ENCODE data around the gene ZBTB25.

The ZBTB25 gene

DNA sequence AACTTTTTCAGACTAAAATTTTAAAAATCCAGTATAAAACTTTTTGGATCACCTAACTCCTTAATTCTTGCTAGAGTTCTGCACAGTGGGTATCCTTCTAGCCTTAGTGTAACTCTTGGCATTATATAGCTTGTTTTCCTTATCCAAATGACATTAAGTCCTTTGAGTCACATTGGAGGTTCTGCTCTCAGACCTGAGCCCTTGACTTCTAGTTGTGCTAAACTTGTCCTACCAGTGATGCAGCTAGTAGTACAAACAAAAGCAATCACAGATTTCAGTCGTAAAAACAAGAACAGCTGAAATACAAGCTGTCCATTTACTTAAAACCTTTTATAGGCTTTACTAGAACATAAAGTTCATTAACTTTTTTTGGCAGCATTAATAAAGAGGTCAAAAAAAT is 11.4 kb upstream of the ZBTB25 start:
- DNase-seq = no peak

GRCh38 chr14:64513271-64513670 is 9.6 kb upstream of the ZBTB25 start:
- no peak for DNase-seq

GRCh38 chr14:64510825-64511671 is 7.4 kb upstream of the ZBTB25 start:
- peak; percentile 79 for DNase-seq

- no peak for DNase-seq
Observed at GRCh38 chr14:64509036-64509435, 5.4 kb upstream of the ZBTB25 start.

GRCh38 chr14:64508215-64508776 is 4.7 kb upstream of the ZBTB25 start:
- peak; percentile 13 for DNase-seq

GRCh38 chr14:64507376-64508156 is 3.9 kb upstream of the ZBTB25 start:
- DNase-seq = peak; percentile 58

DNA sequence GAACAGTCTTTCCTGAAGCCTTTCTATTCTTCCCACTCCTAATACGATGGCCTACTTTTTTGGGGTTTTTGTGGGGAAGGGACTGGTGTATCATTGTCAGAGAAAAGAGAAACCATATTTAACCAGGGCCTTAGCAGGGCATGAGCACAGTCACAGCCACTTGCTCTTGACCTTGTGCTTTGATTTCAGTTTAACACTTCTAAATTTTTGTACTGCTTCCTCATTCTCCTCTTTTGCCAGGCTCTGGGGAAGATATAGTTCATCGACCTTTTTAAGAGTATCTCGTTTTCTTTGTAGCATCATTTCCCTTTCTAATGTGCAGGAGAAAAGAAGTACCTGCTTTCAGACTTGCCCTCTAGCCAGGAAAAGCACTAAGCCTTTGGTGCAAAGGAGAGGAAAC is 3.1 kb upstream of the ZBTB25 start:
- peak; percentile 18 for DNase-seq

GRCh38 chr14:64504897-64505794 is 1.5 kb upstream of the ZBTB25 start:
- DNase-seq = peak; percentile 87

GRCh38 chr14:64504310-64504896 is 765 bp upstream of the ZBTB25 start, which contains the start of gene ZBTB1:
TSS of gene ZBTB1 (plus strand) at chr14:64504770. CDS start at chr14:64521505, 16,735 bp downstream.
- peak; percentile 85 for DNase-seq

GRCh38 chr14:64502887-64503433 is 678 bp downstream of the ZBTB25 start:
- DNase-seq = peak; percentile 30

DNA sequence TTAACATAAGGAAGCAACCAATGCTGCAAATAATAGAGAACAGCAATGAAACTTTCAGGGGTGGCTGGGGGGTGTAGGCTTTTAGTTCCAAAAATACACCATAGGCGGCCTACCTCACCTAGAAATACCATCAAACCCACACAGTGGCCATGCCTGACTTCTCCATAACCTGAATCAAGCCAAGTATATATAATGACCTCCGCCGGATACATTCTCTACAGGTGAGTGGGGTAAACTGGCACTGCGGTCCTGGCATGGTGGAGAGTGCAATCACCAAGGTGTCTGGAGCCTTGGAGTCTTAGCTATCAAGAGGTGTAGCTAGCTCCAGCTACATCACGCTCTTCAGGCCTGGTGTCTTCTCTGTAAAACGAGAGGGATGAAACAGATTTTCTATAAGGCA is 1.2 kb downstream of the ZBTB25 start:
- DNase-seq = peak; percentile 22

- DNase-seq = peak; percentile 48
Observed at GRCh38 chr14:64501411-64502171, 2.0 kb downstream of the ZBTB25 start.

- no peak for DNase-seq
Observed at GRCh38 chr14:64500088-64500487, 3.5 kb downstream of the ZBTB25 start.

DNA sequence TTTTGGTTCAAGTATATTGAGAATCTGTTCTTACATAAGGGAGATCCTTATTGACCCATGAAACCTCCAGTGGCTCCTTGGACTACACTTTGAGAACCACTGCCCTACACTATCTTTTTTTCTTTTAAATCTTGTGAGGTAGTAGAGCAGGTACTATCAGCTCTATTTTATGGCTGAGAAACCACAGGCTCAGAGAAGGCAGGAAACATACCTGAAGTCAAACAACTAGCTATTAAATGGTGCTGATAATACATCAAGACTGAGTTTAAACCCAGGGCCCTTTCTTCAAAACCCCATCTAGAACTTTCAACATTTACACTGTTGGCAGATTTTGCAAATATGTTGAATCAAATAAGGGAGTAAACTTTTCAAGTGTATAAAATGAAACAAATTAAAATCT is 6.9 kb downstream of the ZBTB25 start:
- peak; percentile 17 for DNase-seq

GRCh38 chr14:64495252-64495651 is 8.4 kb downstream of the ZBTB25 start:
- no peak for DNase-seq

- no peak for DNase-seq
Observed at GRCh38 chr14:64493455-64493854, 10.2 kb downstream of the ZBTB25 start.

DNA sequence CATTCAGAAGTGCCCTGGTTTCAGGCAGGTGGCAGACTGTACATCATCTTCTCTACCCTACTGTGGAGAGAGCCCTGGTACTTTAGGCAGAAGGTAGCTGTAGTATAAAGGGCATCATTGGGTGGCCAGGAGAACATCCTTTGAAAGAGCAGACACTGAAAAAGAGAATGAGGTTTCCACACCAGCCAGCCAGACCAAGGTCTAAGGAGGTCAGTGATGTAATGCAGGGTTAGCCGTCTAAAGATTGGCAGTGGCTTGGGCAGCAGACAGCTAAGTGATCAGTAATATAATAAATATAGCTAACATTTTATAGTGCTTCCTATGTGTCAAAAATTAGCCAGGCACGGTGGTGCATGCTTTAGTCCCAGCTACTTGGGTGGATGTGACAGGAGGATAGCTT is 12.0 kb downstream of the ZBTB25 start:
- no peak for DNase-seq

DNA sequence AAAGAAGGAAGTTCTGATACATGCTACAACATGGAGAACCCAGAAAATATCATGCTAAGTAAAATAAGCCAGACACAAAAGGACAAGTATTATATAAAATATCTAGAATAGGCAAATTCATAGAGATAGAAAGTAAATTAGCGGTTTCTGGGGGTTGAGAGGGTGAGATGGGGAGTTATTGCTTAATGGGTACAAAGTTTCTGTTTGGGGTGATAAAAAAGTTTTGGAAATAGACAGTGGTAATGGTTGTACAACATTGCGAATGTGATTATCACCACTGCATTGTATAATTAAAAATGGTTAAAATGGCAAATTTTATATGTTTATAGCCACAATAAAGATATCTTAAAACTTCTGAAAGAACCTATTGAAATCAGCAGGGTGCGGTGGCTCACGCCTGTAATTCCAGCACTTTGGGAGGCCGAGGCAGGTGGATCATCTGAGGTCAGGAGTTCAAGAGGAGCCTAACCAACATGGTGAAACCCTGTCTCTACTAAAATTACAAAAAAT is 15.0 kb downstream of the ZBTB25 start:
- no peak for DNase-seq

DNA sequence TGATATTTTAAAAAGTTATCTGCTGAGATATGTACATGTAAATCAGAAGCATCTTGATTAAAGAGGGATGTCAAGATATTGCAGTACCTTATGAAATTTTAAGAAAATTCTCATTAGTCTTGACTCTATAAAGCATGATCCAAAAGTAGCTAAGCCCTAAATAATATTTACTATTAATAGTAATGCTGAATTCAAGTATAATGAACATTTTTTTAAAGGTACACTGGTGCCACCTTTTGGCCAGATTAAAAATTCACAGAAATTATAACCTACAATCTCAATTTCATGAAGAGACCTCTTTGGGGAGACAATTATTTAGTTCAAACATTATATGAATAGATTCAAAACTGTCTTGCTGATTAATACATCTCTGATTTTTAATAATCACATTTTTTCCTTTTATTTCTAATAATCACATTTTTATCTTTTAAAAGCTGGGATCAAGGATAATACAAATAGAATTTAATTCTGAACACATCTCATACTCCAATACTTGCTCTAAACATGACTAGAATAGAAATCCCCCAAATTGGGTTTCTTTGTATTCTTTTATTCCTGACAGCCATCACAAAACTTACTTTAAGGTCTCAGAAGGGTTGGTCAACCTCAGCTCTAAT is 24.9 kb downstream of the ZBTB25 start:
- peak; percentile 53 for DNase-seq

DNA sequence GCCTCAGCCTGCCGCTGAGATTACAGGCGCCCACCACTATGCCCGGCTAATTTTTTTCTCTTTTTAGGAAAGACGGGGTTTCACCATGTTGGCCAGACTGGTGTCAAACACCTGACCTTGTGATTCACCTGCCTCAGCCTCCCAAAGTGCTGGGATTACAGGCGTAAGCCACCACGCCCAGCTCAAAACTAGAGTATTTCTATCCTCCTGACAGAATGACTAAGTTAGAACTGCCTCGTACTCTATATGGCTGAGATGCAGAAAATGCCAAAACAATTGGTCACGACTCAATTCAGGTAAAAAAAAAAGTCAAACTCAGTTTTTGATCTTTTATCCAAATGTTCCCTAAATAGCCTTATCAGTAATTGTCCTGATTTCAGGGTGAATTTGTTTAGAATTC is 27.2 kb downstream of the ZBTB25 start:
- no peak for DNase-seq
